OCI-LY1 (cell line): ENCODE results near the gene EFHC2.

ENCODE experiments used
- EZH2 ChIP-seq: fragments of 200-600 bp; sonication (generic), shearing (Covaris generic); IDR thresholded peaks from 2 replicates; pipeline ENCODE4 v1.8.0; 2017; ENCODE audit warnings: borderline replicate concordance, mixed run types, mild to moderate bottlenecking, antibody characterized with exemption, low read length, moderate library complexity, mixed read lengths
- TF ChIP-seq, protein P1 (sequence below): fragments of 200-600 bp; sonication (generic), shearing (Covaris generic); IDR thresholded peaks from 2 replicates; pipeline ENCODE4 v1.5.1; 2017; ENCODE audit warnings: mild to moderate bottlenecking, antibody characterized with exemption, low read length, moderate library complexity, mixed read lengths

DNA sequence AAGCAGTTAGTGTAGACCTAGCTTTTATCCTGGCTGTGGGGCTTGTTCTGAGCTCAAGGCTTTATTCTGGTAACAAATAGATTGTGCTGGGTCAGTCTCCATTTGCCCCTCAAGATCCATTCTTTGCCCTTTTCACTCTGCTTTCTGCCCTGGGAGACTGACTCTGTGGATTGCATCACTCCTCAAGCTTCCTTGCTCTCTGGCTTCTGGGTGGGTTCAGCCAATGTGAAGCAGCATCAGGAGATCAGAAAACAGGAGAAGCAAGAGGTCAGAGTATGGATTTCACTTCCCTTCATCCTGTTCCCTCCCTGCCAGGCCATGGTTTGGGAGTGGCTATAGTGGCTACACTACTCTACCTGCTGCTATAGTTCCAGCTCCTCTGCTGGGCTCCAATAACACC, 186.2 kb downstream of the EFHC2 start:
- TF ChIP-seq, protein P1, sequence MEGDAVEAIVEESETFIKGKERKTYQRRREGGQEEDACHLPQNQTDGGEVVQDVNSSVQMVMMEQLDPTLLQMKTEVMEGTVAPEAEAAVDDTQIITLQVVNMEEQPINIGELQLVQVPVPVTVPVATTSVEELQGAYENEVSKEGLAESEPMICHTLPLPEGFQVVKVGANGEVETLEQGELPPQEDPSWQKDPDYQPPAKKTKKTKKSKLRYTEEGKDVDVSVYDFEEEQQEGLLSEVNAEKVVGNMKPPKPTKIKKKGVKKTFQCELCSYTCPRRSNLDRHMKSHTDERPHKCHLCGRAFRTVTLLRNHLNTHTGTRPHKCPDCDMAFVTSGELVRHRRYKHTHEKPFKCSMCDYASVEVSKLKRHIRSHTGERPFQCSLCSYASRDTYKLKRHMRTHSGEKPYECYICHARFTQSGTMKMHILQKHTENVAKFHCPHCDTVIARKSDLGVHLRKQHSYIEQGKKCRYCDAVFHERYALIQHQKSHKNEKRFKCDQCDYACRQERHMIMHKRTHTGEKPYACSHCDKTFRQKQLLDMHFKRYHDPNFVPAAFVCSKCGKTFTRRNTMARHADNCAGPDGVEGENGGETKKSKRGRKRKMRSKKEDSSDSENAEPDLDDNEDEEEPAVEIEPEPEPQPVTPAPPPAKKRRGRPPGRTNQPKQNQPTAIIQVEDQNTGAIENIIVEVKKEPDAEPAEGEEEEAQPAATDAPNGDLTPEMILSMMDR = no peak
- no peak for TF ChIP-seq EZH2
